Right atrium auricular region (tissue), 2 donors: ENCODE measurements around the gene PIK3C2G. TPM values are rescaled to one million over a fixed set of nuclear protein-coding genes. Genes with fewer than 3 reads are reported as not detected.

ENCODE experiments used
- DNase-seq: peaks from one replicate; pipeline ENCODE4 v3.0.0-alpha.2; 2019; ENCODE audit warnings: low spot score
- H3K27ac ChIP-seq, 2 donors: fragments of 200-600 bp; sonication (generic); 1 replicate in 1 of 2; 2 replicates in 1 of 2; pipeline ENCODE4 v1.5.1; 2016 to 2019
- H3K27me3 ChIP-seq, 2 donors: fragments of 200-600 bp; sonication (generic); one replicate each; pipeline versions ENCODE4 v1.5.1 to v1.6.0; 2017 to 2019
- H3K36me3 ChIP-seq: fragments of 200-600 bp; sonication (generic); one replicate; pipeline ENCODE4 v1.5.1; 2016
- H3K4me1 ChIP-seq, 2 donors: fragments of 200-600 bp; sonication (generic); one replicate each; pipeline versions ENCODE4 v1.5.1 to v1.6.0; 2017 to 2019
- H3K4me3 ChIP-seq, 2 donors: fragments of 200-600 bp; sonication (generic); 1 replicate in 1 of 2; 2 replicates in 1 of 2; pipeline ENCODE4 v1.5.1; 2017 to 2019; ENCODE audit warnings: mild to moderate bottlenecking in 1 of 2, moderate library complexity in 1 of 2
- H3K9me3 ChIP-seq, 2 donors: fragments of 200-600 bp; sonication (generic); one replicate each; pipeline ENCODE4 v1.5.1; 2019
- total RNA-seq, 2 donors: library from RNA; depleted of rRNA; stranded (reverse); fragments of >200 nt; gene quantifications; one replicate each; pipeline ENCODE4 v1.1.0, GENCODE V29; 2016
- TF ChIP-seq, protein P1 (sequence below), 2 donors: fragments of 200-600 bp; sonication (generic); IDR thresholded peaks; one replicate each; pipeline ENCODE4 v1.5.1; 2019; ENCODE audit warnings: antibody characterized with exemption in 2 of 2

The PIK3C2G gene
- total RNA-seq, 2 donors from 2014 or later: not detected

GRCh38 chr12:18631339-18631738, 370.0 kb downstream of the PIK3C2G start:
- TF ChIP-seq, protein P1, sequence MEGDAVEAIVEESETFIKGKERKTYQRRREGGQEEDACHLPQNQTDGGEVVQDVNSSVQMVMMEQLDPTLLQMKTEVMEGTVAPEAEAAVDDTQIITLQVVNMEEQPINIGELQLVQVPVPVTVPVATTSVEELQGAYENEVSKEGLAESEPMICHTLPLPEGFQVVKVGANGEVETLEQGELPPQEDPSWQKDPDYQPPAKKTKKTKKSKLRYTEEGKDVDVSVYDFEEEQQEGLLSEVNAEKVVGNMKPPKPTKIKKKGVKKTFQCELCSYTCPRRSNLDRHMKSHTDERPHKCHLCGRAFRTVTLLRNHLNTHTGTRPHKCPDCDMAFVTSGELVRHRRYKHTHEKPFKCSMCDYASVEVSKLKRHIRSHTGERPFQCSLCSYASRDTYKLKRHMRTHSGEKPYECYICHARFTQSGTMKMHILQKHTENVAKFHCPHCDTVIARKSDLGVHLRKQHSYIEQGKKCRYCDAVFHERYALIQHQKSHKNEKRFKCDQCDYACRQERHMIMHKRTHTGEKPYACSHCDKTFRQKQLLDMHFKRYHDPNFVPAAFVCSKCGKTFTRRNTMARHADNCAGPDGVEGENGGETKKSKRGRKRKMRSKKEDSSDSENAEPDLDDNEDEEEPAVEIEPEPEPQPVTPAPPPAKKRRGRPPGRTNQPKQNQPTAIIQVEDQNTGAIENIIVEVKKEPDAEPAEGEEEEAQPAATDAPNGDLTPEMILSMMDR (IDR thresholded peaks at IDR 0.05): no peak
- H3K27ac ChIP-seq: no peak overlapping the region
- no peaks in the 10 kb centered on the region for H3K27me3 ChIP-seq
- H3K36me3 ChIP-seq: no peaks in the 10 kb centered on the region
- no peaks in the 10 kb centered on the region for H3K4me1 ChIP-seq
- DNase-seq: no peak
- no peak overlapping the region for H3K4me3 ChIP-seq
- peaks cover 0 to 12% of the 10 kb centered on the region in 2 donors for H3K9me3 ChIP-seq

DNA sequence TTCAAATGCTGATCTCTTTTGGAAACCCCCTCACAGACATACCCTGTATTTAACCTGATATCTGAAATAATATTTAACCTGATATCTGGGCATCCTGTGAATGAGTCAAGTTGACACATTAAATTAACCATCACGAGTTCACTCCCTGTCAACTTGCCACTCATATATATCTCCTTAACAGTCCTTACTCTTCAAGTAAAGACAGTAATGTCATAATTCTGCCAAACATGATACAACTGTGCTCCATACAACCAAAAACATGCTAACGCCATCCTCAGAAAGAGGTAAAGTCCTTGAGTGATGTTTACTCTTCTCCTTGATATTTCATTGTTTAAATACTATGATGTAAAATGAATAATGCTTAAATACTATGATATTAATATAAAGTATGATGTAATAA, 371.5 kb downstream of the PIK3C2G start:
- no peak for DNase-seq
- no peak overlapping the region for H3K4me3 ChIP-seq
- no peak overlapping the region for H3K27ac ChIP-seq
- TF ChIP-seq, protein P1 (IDR thresholded peaks at IDR 0.05): no peak
- H3K4me1 ChIP-seq: no peaks in the 10 kb centered on the region
- no peaks in the 10 kb centered on the region for H3K9me3 ChIP-seq
- no peaks in the 10 kb centered on the region for H3K27me3 ChIP-seq
- H3K36me3 ChIP-seq: no peaks in the 10 kb centered on the region

DNA sequence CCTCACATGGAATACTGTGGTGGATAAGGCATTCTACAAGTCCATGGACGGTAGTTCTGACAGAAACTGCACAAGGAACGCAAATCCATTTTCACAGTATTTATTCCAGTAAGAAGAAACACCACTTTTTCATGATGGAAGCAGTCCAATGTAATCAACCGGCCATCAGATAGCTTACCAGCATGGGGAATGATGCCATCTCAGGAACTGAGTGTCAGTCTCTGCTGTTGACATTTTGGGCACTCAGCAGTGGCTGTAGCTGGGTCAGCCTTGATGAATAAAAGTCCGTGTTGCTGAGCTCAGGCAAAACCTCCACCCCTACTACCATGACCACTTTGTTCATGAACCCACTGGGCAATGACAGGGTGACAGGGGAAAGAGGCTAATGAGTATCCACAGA, 373.1 kb downstream of the PIK3C2G start:
- H3K4me1 ChIP-seq: no peaks in the 10 kb centered on the region
- TF ChIP-seq, protein P1 (IDR thresholded peaks at IDR 0.05): no peak

GRCh38 chr12:18640321-18640955, 379.1 kb downstream of the PIK3C2G start:
- DNase-seq: no peak
- Histone ChIP-seq H3K36me3 (no peaks in the 10 kb centered on the region), H3K4me3 (no peak overlapping the region), H3K27me3 (no peaks in the 10 kb centered on the region), H3K4me1 (peaks cover 0 to 4% of the 10 kb centered on the region in 2 donors), H3K9me3 (no peaks in the 10 kb centered on the region), H3K27ac (no peak overlapping the region)
- TF ChIP-seq, protein P1 (IDR thresholded peaks at IDR 0.05): no peak

More for the DNA sequence above, 373.1 kb downstream of the PIK3C2G start:
- no peak for DNase-seq
- Histone ChIP-seq H3K9me3 (no peaks in the 10 kb centered on the region), H3K27ac (no peak overlapping the region), H3K27me3 (no peaks in the 10 kb centered on the region), H3K4me3 (no peak overlapping the region), H3K36me3 (no peaks in the 10 kb centered on the region)

DNA sequence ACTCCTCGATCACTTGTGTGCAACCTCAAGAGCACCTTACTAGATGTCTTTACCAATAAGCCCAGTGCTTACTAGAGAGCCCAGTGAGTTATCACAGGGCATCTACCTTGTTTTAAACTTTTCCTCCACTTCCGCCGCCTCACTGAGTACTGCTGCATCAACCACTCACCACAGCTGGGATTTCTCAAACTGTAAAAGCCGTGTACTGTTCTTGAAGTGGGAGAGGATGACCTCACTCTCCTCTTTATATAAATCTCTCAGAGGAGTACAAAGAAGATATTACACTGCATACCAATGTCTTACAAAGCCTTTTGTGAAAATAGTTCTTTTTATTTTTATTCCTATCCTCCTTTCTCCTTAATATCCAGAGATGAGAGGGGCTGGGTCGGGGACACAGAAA, 382.4 kb downstream of the PIK3C2G start:
- TF ChIP-seq, protein P1 (IDR thresholded peaks at IDR 0.05): no peak
- H3K4me1 ChIP-seq: peaks cover 0 to 4% of the 10 kb centered on the region in 2 donors
- no peak overlapping the region for H3K4me3 ChIP-seq
- H3K27ac ChIP-seq: no peak overlapping the region
- DNase-seq: no peak
- H3K27me3 ChIP-seq: no peaks in the 10 kb centered on the region
- no peaks in the 10 kb centered on the region for H3K36me3 ChIP-seq
- H3K9me3 ChIP-seq: no peaks in the 10 kb centered on the region

DNA sequence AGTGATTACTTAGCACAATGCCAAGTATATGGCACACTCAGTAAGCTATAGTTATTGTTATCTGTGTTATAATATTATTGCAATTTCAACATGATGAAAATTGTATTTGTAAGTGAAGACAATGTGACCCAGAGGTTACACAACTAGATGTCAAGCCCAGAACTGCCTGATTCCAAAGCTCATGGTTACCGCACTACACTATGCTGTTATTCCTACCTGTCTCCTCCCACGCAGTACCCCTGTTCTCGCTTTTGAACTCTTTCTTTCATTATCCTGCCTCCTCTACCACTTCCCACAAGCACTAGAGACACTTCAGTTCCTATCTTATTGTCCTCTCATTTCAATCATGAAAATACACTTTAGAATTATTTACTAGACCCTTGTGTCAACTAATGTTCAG, 383.2 kb downstream of the PIK3C2G start:
- Histone ChIP-seq H3K27me3 (no peaks in the 10 kb centered on the region), H3K4me1 (peaks cover 0 to 4% of the 10 kb centered on the region in 2 donors), H3K4me3 (no peak overlapping the region), H3K27ac (no peak overlapping the region), H3K36me3 (no peaks in the 10 kb centered on the region), H3K9me3 (no peaks in the 10 kb centered on the region)
- TF ChIP-seq, protein P1 (IDR thresholded peaks at IDR 0.05): no peak
- DNase-seq: no peak
